NCI-H1092 treated with DMSO at 0.1 percent for 48 hours (cell line): ENCODE data around the gene CST7.

Experiments
- DNase-seq: peaks from one replicate; lab custom pipeline; 2025; lab: John Stamatoyannopoulos, UW

Gene CST7

DNA sequence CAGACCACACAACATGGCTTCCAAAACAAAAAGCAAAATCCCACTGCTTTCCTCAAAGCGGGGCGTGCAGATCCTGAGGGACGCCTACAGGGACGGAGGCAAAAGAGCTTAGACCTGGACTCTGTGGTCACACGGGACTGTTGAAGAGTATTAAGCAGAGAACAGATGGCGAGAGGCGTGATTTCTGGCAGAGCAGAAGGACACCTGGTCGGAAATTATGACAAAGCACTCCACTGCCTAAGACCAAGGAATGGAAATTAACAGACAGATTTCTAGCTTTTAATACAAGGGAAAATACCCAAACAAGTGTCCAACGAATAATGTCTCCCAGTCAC lies 15.4 kb downstream of the CST7 start:
- DNase-seq = no peak

DNA sequence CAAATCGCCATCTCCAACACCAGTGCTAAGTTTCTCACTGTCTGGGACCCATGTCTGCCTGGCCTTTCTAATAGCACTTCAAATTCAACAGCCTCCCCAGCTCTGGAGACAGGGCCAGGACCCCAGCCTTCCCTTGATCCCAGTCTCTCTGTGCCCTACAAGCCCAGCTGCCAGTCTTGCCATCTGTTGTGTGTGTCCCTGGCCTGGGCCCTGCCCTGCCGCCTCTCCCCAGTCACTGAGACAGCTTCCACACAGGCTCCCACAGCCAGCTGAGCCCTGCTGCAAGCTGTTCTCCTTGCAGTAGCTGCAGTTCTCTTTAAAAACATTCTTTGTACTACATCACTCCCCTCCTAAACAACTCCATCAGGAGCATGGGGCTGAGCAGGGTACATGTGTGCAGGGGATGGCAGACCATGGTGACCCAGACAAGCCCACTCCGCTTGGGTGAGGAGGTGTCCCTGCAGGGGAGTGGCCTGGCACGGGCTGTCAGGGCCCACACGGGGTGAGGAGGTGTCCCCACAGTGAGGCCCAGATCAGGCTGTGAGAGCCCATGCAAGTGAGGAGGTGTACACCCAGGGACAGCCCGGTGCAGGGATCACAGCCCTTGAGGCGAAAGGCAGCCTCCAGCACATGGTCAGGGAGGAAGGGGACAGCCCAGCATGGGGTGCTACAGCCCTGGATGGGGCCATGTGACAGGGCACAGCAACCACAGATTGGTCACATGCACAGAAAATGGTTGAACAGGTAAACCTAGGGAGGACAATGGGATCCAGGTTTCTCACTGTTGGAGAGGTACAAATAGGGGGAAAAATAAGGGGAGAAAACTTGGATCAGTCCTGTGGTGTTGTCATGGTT lies 16.2 kb downstream of the CST7 start:
- DNase-seq = no peak

DNA sequence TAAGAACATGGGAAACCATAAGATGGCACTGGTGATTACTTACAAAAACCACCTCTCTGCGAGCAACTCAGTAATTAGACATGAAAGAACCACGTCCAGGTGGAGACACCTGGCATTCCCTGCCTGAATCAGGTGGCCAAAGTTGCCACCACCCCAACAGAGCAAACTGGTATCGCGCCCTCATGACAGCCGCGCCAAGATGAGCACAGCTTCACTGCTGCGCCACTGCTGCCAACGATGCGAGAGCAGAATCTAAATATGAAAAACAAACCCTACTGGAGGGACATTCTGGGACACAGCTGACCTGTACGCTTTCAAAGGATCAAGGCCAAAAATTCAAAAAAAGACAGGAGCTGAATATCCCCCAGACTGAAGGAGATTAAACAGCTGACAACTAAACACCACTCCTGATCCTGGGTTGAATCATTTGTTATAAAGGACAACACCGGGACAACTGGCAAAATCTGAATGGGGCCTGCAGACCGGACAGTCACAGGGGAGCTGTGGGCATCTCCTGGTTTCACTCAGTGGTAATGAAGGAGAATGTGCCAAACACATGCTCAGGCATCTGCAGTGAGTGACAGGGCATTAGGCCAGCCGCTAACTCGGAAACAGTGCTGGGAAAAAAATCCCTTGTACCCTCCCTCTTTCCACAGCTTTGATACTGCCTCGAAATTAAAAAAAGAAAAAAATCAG lies 17.4 kb downstream of the CST7 start:
- no peak for DNase-seq

DNA sequence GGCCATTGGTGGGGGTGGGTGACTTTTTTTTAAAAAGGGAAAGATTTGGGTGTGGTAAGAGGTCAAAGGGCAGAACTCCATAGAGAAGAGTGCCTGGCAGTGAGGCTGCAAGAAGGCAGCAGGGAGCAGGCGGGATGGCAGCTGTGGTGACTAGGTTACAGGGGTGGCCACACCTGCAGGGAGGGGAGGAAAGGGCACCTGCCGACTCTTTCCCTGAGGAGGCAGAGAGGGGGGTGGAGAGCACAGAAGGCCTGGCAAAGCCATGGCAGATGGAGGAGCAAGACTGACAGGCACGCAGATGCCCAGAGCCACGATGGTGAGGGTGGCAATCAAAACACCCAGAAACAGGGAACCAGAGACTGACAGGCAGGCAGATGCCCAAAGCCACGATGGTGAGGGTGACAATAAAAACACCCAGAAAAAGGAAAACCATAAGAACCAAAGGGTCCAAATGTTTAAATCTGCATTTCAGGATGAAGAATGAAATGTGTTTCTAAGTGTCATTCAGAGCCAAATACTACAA lies 19.3 kb downstream of the CST7 start:
- DNase-seq = no peak

DNA sequence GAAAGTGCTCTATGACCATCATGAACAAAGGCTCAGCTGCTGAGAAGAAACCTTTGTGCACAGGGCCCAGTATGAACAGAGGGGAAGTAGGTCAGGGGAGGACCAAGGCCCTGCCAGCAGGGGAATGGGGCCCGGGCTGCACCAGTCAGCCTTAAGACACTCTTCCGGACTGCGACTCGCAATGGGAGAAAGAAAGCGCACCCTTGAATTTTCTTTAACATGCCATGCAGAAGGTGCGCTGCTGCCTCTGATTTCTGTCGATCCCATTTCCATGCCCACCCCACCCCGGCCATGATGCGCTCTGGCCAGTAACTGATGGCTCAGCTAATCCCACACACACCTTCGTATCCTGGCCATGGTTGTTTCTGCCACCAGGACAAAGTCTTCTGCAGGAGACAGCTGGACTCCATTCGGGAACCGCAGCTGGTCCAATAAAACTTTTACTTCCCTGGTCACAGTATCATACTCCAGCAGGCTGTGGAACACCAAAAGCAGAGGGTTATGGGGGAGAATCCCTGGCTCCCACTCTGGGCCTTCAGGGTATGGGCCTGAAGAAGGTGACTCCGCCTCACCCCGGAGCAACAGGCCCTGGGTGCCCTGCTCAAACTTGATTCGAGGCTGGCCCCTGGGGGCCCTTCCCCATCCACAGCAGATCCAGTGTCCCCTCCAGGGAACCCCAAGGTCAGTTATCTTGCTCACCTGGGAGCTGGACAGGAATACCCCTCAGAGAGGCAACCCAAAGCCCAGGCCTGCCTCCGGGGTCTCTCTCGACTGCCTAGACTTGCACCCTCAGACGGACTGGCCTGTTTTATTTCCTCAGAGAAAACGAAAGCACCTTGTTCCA lies 20.3 kb downstream of the CST7 start:
- DNase-seq = no peak

DNA sequence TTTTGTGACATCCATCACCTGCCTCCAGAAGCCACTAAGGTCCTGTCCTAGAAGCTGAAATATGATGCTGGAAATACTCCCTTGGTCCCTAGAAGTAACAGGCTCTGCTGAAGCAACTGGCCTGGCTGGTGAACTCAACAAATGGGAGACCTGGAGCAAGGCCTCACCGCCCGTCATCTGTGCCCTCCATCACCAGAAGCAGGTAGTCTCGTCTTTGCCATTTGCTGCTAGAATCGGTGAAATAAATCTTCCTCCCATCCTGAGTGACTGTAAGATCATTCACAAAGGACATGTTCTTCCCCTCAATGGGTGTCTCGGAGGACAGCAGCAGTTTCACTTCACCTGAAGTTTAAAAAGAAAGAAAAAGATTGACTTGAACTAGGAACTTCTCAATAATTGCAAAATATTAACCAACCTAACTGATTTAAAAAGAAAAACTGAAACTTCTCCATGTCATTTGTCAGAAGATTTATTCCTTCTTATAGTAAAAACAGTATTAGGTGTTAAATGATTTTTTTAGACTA lies 21.0 kb downstream of the CST7 start:
- DNase-seq = no peak

DNA sequence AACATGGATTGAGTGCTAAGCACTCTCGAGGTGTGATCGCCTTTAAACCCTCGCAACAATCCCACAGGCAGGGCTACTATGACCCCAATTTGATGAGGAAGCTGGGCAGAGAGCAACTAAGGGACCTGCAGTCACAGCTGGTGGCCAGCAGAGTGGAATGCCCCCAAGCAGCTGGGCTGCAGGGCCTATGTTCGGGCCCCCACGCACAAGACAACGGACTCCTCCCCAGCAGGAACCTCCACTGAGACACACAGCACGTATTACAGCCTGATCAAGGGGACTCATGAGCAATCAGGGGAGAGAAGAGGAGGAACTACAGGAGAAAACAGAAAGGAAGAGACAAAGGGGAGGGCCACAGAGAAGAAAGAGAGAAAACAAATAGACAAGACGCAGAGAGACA lies 21.7 kb downstream of the CST7 start:
- DNase-seq = no peak

DNA sequence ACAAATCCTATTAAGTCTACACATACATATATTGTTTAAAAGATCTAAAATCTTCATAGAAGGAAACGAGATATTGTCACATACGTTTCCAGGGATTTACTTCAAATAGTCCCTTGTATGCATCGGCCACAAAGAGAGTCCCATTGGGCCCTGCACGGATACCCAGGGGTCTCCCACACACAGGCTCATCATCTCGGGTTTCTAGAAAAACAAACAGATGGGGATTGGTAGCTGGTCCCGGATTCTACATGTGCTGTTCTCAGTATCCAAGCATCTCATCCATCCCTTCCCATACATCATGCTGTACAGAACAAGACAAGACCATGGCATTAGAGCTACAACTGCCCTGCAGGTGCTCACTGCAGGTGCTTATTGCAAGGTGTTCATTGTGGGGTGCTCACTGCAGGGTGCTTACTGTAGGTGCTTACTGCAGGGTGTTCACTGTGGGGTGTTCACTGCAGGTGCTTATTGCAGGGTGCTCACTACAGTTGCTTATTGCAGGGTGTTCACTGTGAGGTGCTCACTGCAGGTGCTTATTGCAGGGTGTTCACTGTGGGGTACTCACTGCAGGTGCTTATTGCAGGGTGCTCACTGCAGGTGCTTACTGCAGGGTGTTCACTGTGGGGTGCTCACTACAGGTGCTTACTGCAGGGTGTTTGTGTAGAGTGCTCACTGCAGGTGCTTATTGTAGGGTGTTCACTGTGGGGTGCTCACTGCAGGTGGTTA lies 22.5 kb downstream of the CST7 start:
- no peak for DNase-seq

DNA sequence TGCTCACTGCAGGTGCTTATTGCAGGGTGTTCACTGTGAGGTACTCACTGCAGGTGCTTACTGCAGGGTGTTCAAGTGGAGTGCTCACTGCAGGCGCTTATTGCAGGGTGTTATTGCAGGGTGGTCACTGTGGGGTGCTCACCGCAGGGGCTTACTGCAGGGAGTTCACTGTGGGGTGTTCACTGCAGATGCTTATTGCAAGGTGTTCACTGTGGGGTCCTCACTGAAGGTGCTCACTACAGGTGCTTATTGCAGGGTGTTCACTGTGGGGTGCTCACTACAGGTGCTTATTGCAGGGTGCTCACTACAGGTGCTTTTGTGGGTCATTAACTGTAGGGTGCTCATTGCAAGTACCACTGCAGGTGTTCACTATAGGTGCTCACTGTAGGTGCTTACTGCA lies 23.3 kb downstream of the CST7 start:
- DNase-seq = no peak

DNA sequence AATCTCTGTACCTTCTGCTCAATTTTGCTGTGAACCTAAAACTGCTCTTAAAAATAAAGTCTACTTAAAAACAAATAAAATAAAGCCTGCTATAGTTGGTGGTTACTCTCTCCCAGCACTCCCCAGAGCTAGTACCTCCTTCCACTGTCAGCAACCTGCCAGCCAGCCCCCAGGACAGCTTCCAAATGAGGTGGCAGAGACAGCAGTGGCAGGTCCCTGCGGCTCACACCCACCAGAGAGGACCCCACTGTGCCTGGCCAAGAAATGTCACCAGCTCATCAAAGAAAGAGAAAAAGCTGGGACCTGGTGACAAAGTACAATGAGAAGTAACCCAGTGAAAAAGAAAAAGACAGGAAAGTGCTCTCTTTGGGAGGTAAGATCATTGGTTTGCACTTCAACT lies 28.3 kb downstream of the CST7 start:
- no peak for DNase-seq

DNA sequence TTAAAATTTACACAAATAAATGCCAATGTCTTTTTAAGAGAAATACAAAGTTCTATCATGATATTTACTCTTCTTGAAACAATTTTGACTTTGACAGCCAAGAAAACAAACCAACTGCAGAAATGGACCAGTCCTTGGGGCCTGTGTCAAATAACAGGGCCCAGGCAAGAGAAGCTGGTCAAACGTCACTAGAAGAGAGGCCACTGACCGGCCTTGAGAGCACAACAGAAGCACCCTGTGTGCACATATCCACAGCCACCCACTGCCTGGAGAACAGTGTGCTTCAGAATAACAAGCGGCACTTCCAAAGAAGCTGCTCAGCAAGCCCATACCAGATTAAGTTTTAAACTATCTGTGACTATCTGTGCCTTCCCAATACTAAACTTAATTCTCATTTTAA lies 28.7 kb downstream of the CST7 start:
- DNase-seq = no peak

DNA sequence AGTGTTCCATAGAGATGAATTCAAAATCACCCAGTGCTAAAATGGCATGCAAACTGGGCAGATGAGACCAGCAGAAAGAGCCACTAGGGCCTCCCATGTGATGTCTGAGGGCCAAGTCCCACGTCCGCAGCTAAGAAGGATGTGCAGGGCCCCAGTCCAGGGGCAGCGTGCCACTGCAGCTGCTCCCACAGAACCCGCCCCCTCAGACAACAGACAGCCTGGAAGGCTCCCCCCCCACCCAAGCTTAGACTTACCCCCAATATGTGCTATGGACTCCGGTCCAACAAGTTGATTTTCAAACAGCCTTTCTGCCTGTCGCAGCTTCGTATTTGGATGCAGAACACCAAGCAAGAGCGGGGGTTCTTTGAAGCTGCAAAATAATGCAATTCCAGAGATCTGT lies 29.4 kb downstream of the CST7 start:
- DNase-seq = no peak

DNA sequence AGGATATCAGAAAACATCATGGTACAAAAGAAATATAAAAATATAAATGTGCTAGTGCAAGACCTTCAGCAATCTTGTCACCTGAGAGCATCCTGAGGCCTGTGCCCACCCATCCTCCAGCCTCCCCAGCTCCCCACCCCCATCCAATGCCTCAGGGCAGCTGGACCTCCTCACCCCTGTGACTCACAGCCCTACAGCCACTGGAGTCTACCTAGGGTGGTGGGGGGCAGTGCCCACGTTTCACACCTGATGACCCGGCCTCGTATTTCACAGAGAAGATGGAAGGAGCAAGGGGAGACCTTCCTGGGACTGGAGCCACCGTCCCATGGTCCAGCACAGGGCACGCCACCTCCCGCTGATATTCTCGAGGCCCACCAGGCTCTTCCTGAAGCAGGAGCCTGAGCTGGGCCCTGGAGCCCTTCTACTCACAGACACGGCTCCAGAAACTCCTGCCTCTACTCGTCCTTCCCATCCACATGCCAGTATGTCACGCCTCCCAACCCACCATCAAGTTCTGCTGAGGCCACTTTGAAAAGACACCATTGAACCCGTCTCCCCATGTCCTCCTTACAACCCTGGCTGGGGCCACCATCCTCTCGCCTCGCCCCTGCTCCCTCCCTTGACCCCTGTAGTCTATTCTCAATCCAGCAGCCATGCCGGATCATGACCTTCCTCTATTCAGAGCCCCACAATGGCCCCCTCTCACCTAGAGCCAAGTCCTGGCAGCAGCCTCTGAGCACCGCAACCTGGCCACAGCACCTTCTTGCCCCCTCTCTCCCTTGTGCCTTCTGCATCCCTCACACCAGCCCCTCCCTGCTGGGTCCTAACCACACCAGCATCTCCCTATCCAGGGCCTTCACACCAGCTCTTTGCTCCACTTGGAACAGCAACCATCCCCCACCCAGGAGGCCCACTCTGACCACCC lies 30.2 kb downstream of the CST7 start:
- no peak for DNase-seq

DNA sequence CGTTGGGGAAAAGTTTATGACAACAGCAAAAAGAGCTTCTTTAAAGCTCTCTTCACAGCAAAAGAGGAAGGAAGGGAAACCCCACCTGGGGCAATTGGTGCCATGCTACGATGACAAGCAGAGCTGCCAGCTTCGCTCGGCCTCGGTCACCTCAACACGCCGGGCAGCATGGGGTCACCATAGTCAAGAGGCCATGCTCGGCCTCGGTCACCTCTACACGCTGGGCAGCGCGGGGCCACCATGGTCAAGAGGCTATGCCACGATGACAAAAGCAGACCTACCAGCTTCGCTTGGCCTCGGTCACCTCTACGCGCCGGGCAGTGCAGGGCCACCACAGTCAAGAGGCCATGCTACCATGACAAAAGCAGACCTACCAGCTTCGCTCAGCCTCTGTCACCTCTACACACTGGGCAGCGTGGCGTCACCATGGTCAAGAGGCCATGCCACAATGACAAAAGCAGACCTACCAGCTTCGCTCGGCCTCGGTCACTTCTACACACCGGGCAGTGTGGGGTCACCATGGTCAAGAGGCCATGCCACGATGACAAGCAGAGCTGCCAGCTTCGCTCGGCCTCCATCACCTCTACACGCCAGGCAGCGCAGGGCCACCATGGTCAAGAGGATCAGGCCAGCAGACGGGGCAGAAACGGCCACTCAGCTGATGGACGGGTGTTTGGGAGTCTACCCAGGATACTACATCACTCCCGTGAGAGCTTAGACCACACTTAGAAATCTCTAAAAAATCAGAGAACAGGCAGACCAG lies 31.4 kb downstream of the CST7 start:
- DNase-seq = no peak

DNA sequence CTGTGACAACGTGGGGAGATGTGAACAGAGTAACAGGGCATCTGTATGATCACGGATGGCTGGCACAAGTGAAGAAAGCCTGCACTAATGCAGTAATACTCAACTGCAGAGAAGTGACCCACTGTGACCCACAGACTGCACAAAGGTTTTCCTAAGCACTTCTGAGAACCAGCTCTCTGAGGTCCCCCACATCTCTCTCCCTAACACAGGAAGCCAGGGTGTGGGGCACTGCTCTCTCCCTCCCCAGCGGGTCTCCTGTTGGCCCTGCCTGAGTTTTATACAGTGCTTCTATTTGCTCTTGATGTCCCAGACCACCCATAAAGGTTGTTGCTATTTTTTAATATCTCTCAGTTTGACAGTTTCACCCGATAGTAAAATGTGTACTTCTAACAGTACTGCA lies 32.2 kb downstream of the CST7 start:
- no peak for DNase-seq

DNA sequence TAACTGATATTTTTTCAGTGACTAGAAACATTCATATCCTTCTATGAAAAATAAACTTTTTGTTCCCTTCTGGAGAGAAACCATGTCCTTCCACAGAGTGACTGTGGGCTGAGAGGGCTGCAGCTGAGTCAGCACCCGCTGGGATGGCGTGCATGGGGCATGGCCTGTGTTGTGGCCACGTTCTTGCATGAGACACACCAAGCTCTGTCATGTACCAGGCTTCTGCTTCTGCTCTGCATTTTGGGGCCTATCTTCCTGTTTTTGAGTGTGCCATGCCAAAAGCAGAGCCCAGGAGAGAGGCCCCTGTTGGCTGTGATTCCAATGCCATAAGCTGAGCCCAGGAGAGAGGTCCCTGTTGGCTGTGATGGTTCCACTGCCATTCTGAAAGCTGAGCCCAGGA lies 32.7 kb downstream of the CST7 start:
- no peak for DNase-seq

DNA sequence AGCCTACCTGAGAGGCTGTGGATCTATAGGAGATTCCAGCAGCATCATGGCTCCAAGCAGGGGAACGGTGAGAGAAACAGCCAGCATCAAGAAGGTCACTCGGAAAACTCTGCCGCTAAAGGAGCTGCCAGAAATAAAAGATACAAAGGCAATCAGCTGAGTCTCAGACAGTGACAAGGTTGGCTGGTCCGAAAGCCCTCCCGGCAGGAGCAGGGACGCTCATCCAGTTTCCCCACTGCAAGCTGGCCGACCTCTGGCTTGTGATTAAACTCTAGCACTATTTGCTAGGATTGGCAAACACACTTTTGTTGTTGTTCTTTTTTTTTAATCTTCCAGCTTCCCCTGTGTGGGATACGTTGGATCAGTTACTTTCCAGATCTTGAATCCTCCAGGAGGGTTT lies 34.8 kb downstream of the CST7 start:
- no peak for DNase-seq

DNA sequence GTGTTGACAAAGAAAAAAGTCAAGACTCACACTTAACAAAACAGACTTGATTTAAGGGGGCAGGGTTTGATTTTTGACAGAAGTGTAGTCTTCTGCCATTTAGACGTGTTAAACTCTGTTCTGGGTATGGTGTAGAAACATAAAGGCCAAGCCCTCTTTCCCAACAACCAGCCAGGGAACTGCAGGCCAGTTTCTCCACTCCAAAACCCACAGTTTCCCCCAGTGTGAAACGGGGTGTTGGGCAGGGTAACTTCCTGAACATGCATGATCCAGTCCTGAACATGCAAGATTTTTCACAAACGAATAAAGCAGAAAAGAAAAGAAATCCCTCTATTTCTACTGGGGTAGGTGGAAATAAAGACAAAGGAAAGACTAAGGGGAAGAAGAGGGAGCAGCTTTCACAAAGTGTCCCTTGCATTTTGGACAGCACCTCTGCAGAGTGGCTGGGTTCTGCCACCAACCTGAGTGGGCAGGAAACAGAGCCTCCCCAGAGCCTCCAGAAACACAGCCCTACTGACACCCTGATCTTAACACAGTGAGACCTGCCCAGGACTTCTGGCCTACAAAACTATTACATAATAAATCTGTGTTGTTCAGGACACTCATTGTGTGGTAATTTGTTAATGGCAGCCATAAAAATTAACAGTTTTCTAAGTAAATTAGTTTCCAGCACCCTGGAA lies 36.0 kb downstream of the CST7 start:
- DNase-seq = no peak

DNA sequence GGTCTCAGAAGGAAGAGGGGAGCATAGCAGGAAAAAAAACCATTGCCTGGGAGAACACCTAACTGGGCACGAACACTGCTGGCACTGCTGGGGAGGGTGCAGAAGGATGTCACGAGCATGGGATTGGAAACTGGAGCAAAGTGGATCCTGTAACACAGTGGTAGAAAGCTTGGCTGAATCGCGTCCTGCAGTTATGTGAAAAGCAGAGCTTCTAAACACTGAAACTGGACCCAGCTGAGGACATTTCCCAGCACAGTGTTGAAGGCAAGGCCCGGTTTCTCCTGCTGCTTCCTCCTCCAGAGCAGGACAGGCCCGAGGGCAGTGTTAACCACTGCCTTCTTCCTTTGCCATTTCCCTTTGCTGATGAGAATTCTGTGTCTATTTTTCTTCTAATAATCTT lies 36.7 kb downstream of the CST7 start:
- DNase-seq = no peak
